Right lobe of liver (tissue), 4 donors: ENCODE results near the gene RNPEPL1.

Experiments
- CTCF ChIP-seq, 4 donors: fragments of 200-600 bp in 3 of 4; fragments of 450-650 bp in 1 of 4; IDR thresholded peaks; one replicate each; pipeline versions ENCODE4 v1.5.1 to v1.8.0; 2016 to 2022; ENCODE audit warnings: antibody characterized with exemption in 4 of 4, mild to moderate bottlenecking in 2 of 4
- POLR2A ChIP-seq: fragments of 450-650 bp; IDR thresholded peaks from one replicate; pipeline ENCODE4 v1.6.1; 2017; ENCODE audit warnings: antibody characterized with exemption, mild to moderate bottlenecking
- donor health status: DM: no; HTN: no; CAD: no.
- donor health status: DM: no; HTN: no; CAD: no.
- donor health status: DM: no; HTN: yes; CAD: no.

- TF ChIP-seq CTCF (IDR thresholded peaks at IDR 0.05), result no peak
- TF ChIP-seq POLR2A, result no peak
Measured at GRCh38 chr2:240604939-240605716, 36.8 kb downstream of the RNPEPL1 start.
